ENCODE data around the gene PKP1. TPM values are rescaled to one million over a fixed set of nuclear protein-coding genes. Genes with fewer than 3 reads are reported as not detected.

The PKP1 gene
- total and polyA plus RNA-seq, 2 donors (not counting 3 experiments of a cell fraction or from before 2014, with no cell fraction given), result 0.01 TPM; not detected in 1

- no peak overlapping the region for H3K4me3 ChIP-seq (replicated peaks in 1 of 3; ENCODE audit: insufficient read depth in 1 of 3, low read depth in 1 of 3, low read length in 3 of 3)
- dilution Hi-C loops (cut with MboI; ENCODE audit: extremely low pct_ligation_motif_present, low sequenced_read_pairs) (no loop called here), intact Hi-C loops (cut with micrococcal nuclease) (loop anchor here (1.0 kb wide), 1 partner anchor 92 kb away; no protein-coding TSS in a partner anchor)
- no peak overlapping the region for H3K27ac ChIP-seq (ENCODE audit: insufficient read depth, low read depth, low read length)
- peaks cover 0 to 3% of the 10 kb centered on the region in 2 experiments for H3K27me3 ChIP-seq (ENCODE audit: control insufficient read depth in 2 of 2, insufficient read depth in 2 of 2, low read length in 2 of 2)
- POLR2A ChIA-PET, result no interaction called here
- no peak for DNase-seq (ENCODE audit: low read depth, low spot score)
- H3K36me3 ChIP-seq (ENCODE audit: control insufficient read depth in 2 of 2, extremely low read depth in 1 of 2, insufficient read depth in 2 of 2, low read length in 2 of 2), result no peaks in the 10 kb centered on the region
- no peak overlapping the region for H3K9ac ChIP-seq (replicated peaks; ENCODE audit: extremely low read depth, insufficient read depth, low read length)
- no TSS peak for BruUV-seq (replicated peaks)
- H3K4me2 ChIP-seq (ENCODE audit: insufficient read depth, low read length), result no peak overlapping the region
- no peaks in the 10 kb centered on the region for H3K9me1 ChIP-seq (replicated peaks; ENCODE audit: control insufficient read depth, extremely low read depth, insufficient read depth, low read length)
- H3K79me2 ChIP-seq (ENCODE audit: control insufficient read depth, insufficient read depth, low read length), result no peaks in the 10 kb centered on the region
- no peak for FAIRE-seq
- CTCF ChIA-PET, result interaction anchor here (0.6 to 5.3 kb wide), 14 partner anchors 8 to 155 kb away, joined by 3 to 109 read pairs (median 4); partner anchors contain the start of gene PKP1
- no peaks in the 10 kb centered on the region for H3K9me3 ChIP-seq (replicated peaks; ENCODE audit: control insufficient read depth, insufficient read depth, low read length)
- no peaks in the 10 kb centered on the region for H3K4me1 ChIP-seq (ENCODE audit: control insufficient read depth, extremely low read depth, insufficient read depth, low read length)
- no peaks in the 10 kb centered on the region for H4K20me1 ChIP-seq (replicated peaks; ENCODE audit: control insufficient read depth, extremely low read depth, insufficient read depth, low read length)
- TF ChIP-seq POLR2AphosphoS5 (IDR thresholded peaks at IDR 0.05; ENCODE audit: insufficient read depth, low read depth, low read length) (no peak), FOS (IDR thresholded peaks at IDR 0.05; ENCODE audit: borderline replicate concordance, insufficient read depth, low read length) (no peak), GATA2 (IDR thresholded peaks at IDR 0.05; ENCODE audit: insufficient read depth, insufficient read length, low read depth, low read length) (no peak), MAX (IDR thresholded peaks at IDR 0.05; ENCODE audit: insufficient read depth, insufficient read length) (no peak), EZH2 (IDR thresholded peaks at IDR 0.05; ENCODE audit: borderline replicate concordance, low read depth, low read length, severe bottlenecking) (no peak), CTCF (IDR thresholded peaks at IDR 0.05; ENCODE audit: extremely low read depth in 1 of 2, insufficient read depth in 1 of 2, low read depth in 1 of 2, low read length in 2 of 2) (no peak)
- no peak overlapping the region for H2AFZ ChIP-seq (ENCODE audit: low read depth, low read length)
Measured at GRCh38 chr1:201253906-201254624, 29.2 kb upstream of the PKP1 start.
